Fibroblast of skin of right quadriceps (primary cell): ENCODE data around the gene AGO1.
"Not testable (repeated sequence)": the region's sequence is repeated elsewhere in the genome, so short reads cannot be mapped to it uniquely, and the experiment has no call there.

Experiments used
- DNase-seq: peaks from one replicate; pipeline ENCODE4 v3.0.0-alpha.2; 2013

AGO1 gene

GRCh38 chr1:35870651-35871309 is 12.2 kb upstream of the AGO1 start:
- no peak for DNase-seq

- no peak for DNase-seq
Measured at GRCh38 chr1:35873243-35873750, 9.7 kb upstream of the AGO1 start.

- not testable (repeated sequence) for DNase-seq
Measured at GRCh38 chr1:35874115-35874514, 8.9 kb upstream of the AGO1 start.

- DNase-seq = peak; percentile 14
Measured at GRCh38 chr1:35876988-35877387, 6.0 kb upstream of the AGO1 start.

GRCh38 chr1:35881850-35882273 is 1.1 kb upstream of the AGO1 start:
- no peak for DNase-seq

GRCh38 chr1:35882586-35882944 is 444 bp upstream of the AGO1 start:
- DNase-seq = no peak

GRCh38 chr1:35883635-35884101 is 659 bp downstream of the AGO1 start:
- peak; percentile 22 for DNase-seq

GRCh38 chr1:35884934-35885333 is 1.9 kb downstream of the AGO1 start:
- no peak for DNase-seq

GRCh38 chr1:35885961-35886558 is 3.1 kb downstream of the AGO1 start:
- no peak for DNase-seq

GRCh38 chr1:35886577-35887431 is 3.8 kb downstream of the AGO1 start:
- no peak for DNase-seq

- no peak for DNase-seq
Measured at GRCh38 chr1:35887508-35887907, 4.5 kb downstream of the AGO1 start.

GRCh38 chr1:35888255-35888654 is 5.2 kb downstream of the AGO1 start:
- DNase-seq = no peak

GRCh38 chr1:35888981-35889380 is 6.0 kb downstream of the AGO1 start:
- DNase-seq = not testable (repeated sequence)

GRCh38 chr1:35893051-35893879 is 10.3 kb downstream of the AGO1 start:
- DNase-seq = no peak

GRCh38 chr1:35894183-35894582 is 11.2 kb downstream of the AGO1 start:
- peak; percentile 23 for DNase-seq

- no peak for DNase-seq
Measured at GRCh38 chr1:35894656-35895055, 11.6 kb downstream of the AGO1 start.

- DNase-seq = no peak
Measured at GRCh38 chr1:35899941-35900340, 16.9 kb downstream of the AGO1 start.

- no peak for DNase-seq
Measured at GRCh38 chr1:35901235-35901634, 18.2 kb downstream of the AGO1 start.

GRCh38 chr1:35902671-35903070 is 19.7 kb downstream of the AGO1 start:
- no peak for DNase-seq

- no peak for DNase-seq
Measured at GRCh38 chr1:35914717-35915116, 31.7 kb downstream of the AGO1 start.

GRCh38 chr1:35915693-35916092 is 32.7 kb downstream of the AGO1 start:
- DNase-seq = no peak

GRCh38 chr1:35923791-35924221 is 40.8 kb downstream of the AGO1 start:
- no peak for DNase-seq

- no peak for DNase-seq
Measured at GRCh38 chr1:35924838-35925237, 41.8 kb downstream of the AGO1 start.
